Measurements from ENCODE around the gene SERPINA4. TPM values are rescaled to one million over a fixed set of nuclear protein-coding genes. Genes with fewer than 3 reads are reported as not detected.
A peak's percentile ranks its signal among the peaks of the same experiment; 100 is the strongest.

The SERPINA4 gene
- total and polyA plus RNA-seq, 2 of the 13 experiments (the other 11 are each of a cell fraction or from before 2014, with no cell fraction given) = 39.1 to 57.8 TPM

- TF ChIP-seq SKIL (CRISPR knock-in tag; IDR thresholded peaks at IDR 0.05; ENCODE audit: borderline replicate concordance) = peak; percentile 100
- TF ChIP-seq MEIS2 (CRISPR knock-in tag; IDR thresholded peaks at IDR 0.05) = peak; percentile 95
- peak; percentile 98 for TF ChIP-seq ZNF816 (CRISPR knock-in tag; IDR thresholded peaks at IDR 0.05; ENCODE audit: borderline replicate concordance)
- TF ChIP-seq ZNF788 (CRISPR knock-in tag; IDR thresholded peaks at IDR 0.05; ENCODE audit: borderline replicate concordance) = peak; percentile 96; the same call in 1 of the 2 replicates
- no peak for TF ChIP-seq MATR3 (CRISPR knock-in tag; IDR thresholded peaks at IDR 0.05)
- TF ChIP-seq CCDC6 (CRISPR knock-in tag; IDR thresholded peaks at IDR 0.05) = peak; percentile 96
- peak; percentile 100 for TF ChIP-seq ERF (CRISPR knock-in tag; IDR thresholded peaks at IDR 0.05)
- peak; percentile 93 for TF ChIP-seq ZBTB39 (CRISPR knock-in tag; IDR thresholded peaks at IDR 0.05)
- TF ChIP-seq ETV6 (CRISPR knock-in tag; conservative IDR thresholded peaks at IDR 0.05) = peak; percentile 93; the same call in 1 of the 2 replicates
- peak; percentile 99 for TF ChIP-seq HNF4A (CRISPR knock-in tag; IDR thresholded peaks at IDR 0.05)
- TF ChIP-seq ESRRA (CRISPR knock-in tag; IDR thresholded peaks at IDR 0.05; ENCODE audit: low read depth) = peak; percentile 99
- TF ChIP-seq ZNF589 (CRISPR knock-in tag; conservative IDR thresholded peaks at IDR 0.05) = 0 out of 2 replicates have a peak, but pooled peaks have one; percentile 87
- TF ChIP-seq, protein P1, sequence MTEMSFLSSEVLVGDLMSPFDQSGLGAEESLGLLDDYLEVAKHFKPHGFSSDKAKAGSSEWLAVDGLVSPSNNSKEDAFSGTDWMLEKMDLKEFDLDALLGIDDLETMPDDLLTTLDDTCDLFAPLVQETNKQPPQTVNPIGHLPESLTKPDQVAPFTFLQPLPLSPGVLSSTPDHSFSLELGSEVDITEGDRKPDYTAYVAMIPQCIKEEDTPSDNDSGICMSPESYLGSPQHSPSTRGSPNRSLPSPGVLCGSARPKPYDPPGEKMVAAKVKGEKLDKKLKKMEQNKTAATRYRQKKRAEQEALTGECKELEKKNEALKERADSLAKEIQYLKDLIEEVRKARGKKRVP (CRISPR knock-in tag; IDR thresholded peaks at IDR 0.05) = peak in 1 of 2 experiments; percentile 99; a peak in 2 of 4 replicates
- TF ChIP-seq KDM2A (CRISPR knock-in tag; IDR thresholded peaks at IDR 0.05; ENCODE audit: borderline replicate concordance, low read depth) = 0 out of 2 replicates have a peak, but pooled peaks have one; percentile 54
- TF ChIP-seq HOXA3 (CRISPR knock-in tag; IDR thresholded peaks at IDR 0.05) = peak; percentile 93
- peak; percentile 97 for TF ChIP-seq KDM3A (CRISPR knock-in tag; IDR thresholded peaks at IDR 0.05; ENCODE audit: low read depth)
- TF ChIP-seq YEATS4 (CRISPR knock-in tag; IDR thresholded peaks at IDR 0.05; ENCODE audit: borderline replicate concordance) = peak; percentile 91
- TF ChIP-seq, protein P2, sequence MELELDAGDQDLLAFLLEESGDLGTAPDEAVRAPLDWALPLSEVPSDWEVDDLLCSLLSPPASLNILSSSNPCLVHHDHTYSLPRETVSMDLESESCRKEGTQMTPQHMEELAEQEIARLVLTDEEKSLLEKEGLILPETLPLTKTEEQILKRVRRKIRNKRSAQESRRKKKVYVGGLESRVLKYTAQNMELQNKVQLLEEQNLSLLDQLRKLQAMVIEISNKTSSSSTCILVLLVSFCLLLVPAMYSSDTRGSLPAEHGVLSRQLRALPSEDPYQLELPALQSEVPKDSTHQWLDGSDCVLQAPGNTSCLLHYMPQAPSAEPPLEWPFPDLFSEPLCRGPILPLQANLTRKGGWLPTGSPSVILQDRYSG (CRISPR knock-in tag; IDR thresholded peaks at IDR 0.05) = no peak; the same call in 1 of the 2 replicates
- no peak; the same call in 1 of the 2 replicates for TF ChIP-seq MBD4 (IDR thresholded peaks at IDR 0.05; ENCODE audit: borderline replicate concordance, low read length)
- TF ChIP-seq ZNF790 (CRISPR knock-in tag; IDR thresholded peaks at IDR 0.05; ENCODE audit: borderline replicate concordance) = 0 out of 2 replicates have a peak, but pooled peaks have one; percentile 56
- TF ChIP-seq ARID3A (IDR thresholded peaks at IDR 0.05; ENCODE audit: low read depth, low read length) = peak; percentile 71
- no peak for TF ChIP-seq ZNF225 (CRISPR knock-in tag; IDR thresholded peaks at IDR 0.05)
Measured at GRCh38 chr14:94593749-94594431, 32.6 kb downstream of the SERPINA4 start (continued).

Data from HepG2 (cell line).